ENCODE measurements around the gene HES1. TPM values are rescaled to one million over a fixed set of nuclear protein-coding genes. Genes with fewer than 3 reads are reported as not detected.

Gene HES1
- total and polyA plus RNA-seq, 9 of the 15 experiments (the other 6 are each of a cell fraction or from before 2014, with no cell fraction given): 3.4 to 37.0 (median 19.3) TPM

DNA sequence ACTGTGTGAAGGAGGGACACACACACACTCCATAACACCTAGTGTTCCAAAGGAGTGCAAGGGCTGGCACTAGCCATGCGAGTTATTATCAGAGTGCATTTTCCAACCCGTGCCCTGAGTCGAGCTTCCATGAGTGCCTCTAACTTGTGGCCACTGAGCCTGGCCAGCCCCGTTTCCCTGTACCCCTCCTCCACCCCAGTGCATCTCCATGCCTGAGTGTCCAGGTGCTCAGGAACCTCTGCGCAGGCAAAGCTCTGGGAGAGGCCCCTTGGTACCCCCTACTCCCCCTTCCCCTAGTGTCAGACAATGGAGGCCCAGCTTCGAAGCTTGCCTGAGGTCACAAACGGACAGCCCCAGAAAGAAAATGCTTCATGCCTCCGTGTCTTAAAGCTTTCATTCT, 45.2 kb upstream of the HES1 start:
- ATAC-seq (no peak), FAIRE-seq (no peak), DNase-seq (ENCODE audit: extremely low read depth in 1 of 4, low spot score in 3 of 4) (no peak)
- Histone ChIP-seq H3K9ac (ENCODE audit: insufficient read depth in 1 of 2, low read depth in 2 of 2, low read length in 2 of 2) (peak overlapping the region in 1 of 2 experiments; percentile 36; a peak in 1 of 4 replicates), H3K9me3 (replicated peaks; ENCODE audit: control insufficient read depth, insufficient read depth, low read depth, low read length) (no peaks in the 10 kb centered on the region), H3K27me3 (ENCODE audit: control insufficient read depth in 2 of 2, insufficient read depth in 2 of 2, low read length in 2 of 2) (no peaks in the 10 kb centered on the region), H3K4me1 (replicated peaks in 1 of 2; ENCODE audit: control insufficient read depth in 2 of 2, insufficient read depth in 2 of 2, low read length in 2 of 2) (peaks cover 15 to 26% of the 10 kb centered on the region in 2 experiments), H3K9me1 (ENCODE audit: control insufficient read depth, insufficient read depth, low read length) (no peaks in the 10 kb centered on the region), H3K27ac (ENCODE audit: extremely low read depth, low read depth, low read length) (peak overlapping the region; percentile 36; the same call in 2 of the 3 replicates), H2AFZ (ENCODE audit: low read depth, low read length) (peak overlapping the region; percentile 70), H3K4me3 (no peak overlapping the region), H3K36me3 (ENCODE audit: control insufficient read depth, insufficient read depth, low read length) (no peaks in the 10 kb centered on the region), H3K4me2 (ENCODE audit: insufficient read depth, low read length) (no peak overlapping the region), H3K79me2 (ENCODE audit: control insufficient read depth, insufficient read depth, low read length) (no peaks in the 10 kb centered on the region), H4K20me1 (replicated peaks; ENCODE audit: control insufficient read depth, insufficient read depth, low read length) (no peaks in the 10 kb centered on the region)
- intact Hi-C loops (cut with micrococcal nuclease): no loop called here
- WGBS (ENCODE audit: insufficient coverage, low coverage, missing lambda C conversion rate): 82% methylated on average over 8 of the region's 8 CpGs
- ChIA-PET POLR2A (interaction anchor here (0.6 to 3.0 kb wide), 6 partner anchors 9 to 346 kb away, joined by 3 to 23 read pairs (median 3); no protein-coding TSS in a partner anchor), CTCF (ENCODE audit: low intra/inter-chr PET ratio) (no interaction called here)
- TF ChIP-seq CBX5 (IDR thresholded peaks at IDR 0.05; ENCODE audit: borderline replicate concordance, low read depth): no peak
- TF ChIP-seq ESRRB (CRISPR knock-in tag; IDR thresholded peaks at IDR 0.05; ENCODE audit: borderline replicate concordance): no peak
- TF ChIP-seq ZNF436 (CRISPR knock-in tag; IDR thresholded peaks at IDR 0.05): no peak
- no peak for TF ChIP-seq GTF2A2 (tag; IDR thresholded peaks at IDR 0.05)
- TF ChIP-seq, protein P1, sequence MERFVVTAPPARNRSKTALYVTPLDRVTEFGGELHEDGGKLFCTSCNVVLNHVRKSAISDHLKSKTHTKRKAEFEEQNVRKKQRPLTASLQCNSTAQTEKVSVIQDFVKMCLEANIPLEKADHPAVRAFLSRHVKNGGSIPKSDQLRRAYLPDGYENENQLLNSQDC (CRISPR knock-in tag; IDR thresholded peaks at IDR 0.05): no peak
- no peak for TF ChIP-seq RAD21 (CRISPR knock-in tag; conservative IDR thresholded peaks at IDR 0.05 in 1 of 2, IDR thresholded peaks at IDR 0.05 in 1 of 2)
- TF ChIP-seq POLR2G (IDR thresholded peaks at IDR 0.05; ENCODE audit: low read depth, low read length): no peak
- TF ChIP-seq BRD4 (IDR thresholded peaks at IDR 0.05): no peak
- no peak for TF ChIP-seq ZNF668 (CRISPR knock-in tag; IDR thresholded peaks at IDR 0.05)
- no peak for TF ChIP-seq FOXK1 (CRISPR knock-in tag; IDR thresholded peaks at IDR 0.05; ENCODE audit: borderline replicate concordance)
- no peak for TF ChIP-seq GATAD2A (IDR thresholded peaks at IDR 0.05)
- no peak for TF ChIP-seq POLR2H (tag; IDR thresholded peaks at IDR 0.05; ENCODE audit: low read depth)
- in situ Hi-C loops (cut with MboI): no loop called here
- BruUV-seq (replicated peaks): no TSS peak
